ENCODE measurements around the gene HGS. TPM values are rescaled to one million over a fixed set of nuclear protein-coding genes. Genes with fewer than 3 reads are reported as not detected.

HGS gene
- total and polyA plus RNA-seq, 2 of the 13 experiments (the other 11 are each of a cell fraction or from before 2014, with no cell fraction given): 73.3 to 78.1 TPM

GRCh38 chr17:81735264-81736102, 51.7 kb downstream of the HGS start (continued):
- TF ChIP-seq, protein P1, sequence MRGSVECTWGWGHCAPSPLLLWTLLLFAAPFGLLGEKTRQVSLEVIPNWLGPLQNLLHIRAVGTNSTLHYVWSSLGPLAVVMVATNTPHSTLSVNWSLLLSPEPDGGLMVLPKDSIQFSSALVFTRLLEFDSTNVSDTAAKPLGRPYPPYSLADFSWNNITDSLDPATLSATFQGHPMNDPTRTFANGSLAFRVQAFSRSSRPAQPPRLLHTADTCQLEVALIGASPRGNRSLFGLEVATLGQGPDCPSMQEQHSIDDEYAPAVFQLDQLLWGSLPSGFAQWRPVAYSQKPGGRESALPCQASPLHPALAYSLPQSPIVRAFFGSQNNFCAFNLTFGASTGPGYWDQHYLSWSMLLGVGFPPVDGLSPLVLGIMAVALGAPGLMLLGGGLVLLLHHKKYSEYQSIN (CRISPR knock-in tag; IDR thresholded peaks at IDR 0.05; ENCODE audit: borderline replicate concordance): no peak
- no peak for TF ChIP-seq KMT2A (CRISPR knock-in tag; IDR thresholded peaks at IDR 0.05)
- no peak for TF ChIP-seq ZBTB7B (CRISPR knock-in tag; IDR thresholded peaks at IDR 0.05)
- TF ChIP-seq ZSCAN25 (CRISPR knock-in tag; IDR thresholded peaks at IDR 0.05): no peak
- TF ChIP-seq ZNF569 (CRISPR knock-in tag; IDR thresholded peaks at IDR 0.05; ENCODE audit: borderline replicate concordance): no peak
- 0 out of 2 replicates have a peak, but pooled peaks have one; percentile 52 for TF ChIP-seq HOXD1 (CRISPR knock-in tag; IDR thresholded peaks at IDR 0.05)
- TF ChIP-seq ZNF383 (CRISPR knock-in tag; IDR thresholded peaks at IDR 0.05; ENCODE audit: borderline replicate concordance): no peak
- TF ChIP-seq, protein P2, sequence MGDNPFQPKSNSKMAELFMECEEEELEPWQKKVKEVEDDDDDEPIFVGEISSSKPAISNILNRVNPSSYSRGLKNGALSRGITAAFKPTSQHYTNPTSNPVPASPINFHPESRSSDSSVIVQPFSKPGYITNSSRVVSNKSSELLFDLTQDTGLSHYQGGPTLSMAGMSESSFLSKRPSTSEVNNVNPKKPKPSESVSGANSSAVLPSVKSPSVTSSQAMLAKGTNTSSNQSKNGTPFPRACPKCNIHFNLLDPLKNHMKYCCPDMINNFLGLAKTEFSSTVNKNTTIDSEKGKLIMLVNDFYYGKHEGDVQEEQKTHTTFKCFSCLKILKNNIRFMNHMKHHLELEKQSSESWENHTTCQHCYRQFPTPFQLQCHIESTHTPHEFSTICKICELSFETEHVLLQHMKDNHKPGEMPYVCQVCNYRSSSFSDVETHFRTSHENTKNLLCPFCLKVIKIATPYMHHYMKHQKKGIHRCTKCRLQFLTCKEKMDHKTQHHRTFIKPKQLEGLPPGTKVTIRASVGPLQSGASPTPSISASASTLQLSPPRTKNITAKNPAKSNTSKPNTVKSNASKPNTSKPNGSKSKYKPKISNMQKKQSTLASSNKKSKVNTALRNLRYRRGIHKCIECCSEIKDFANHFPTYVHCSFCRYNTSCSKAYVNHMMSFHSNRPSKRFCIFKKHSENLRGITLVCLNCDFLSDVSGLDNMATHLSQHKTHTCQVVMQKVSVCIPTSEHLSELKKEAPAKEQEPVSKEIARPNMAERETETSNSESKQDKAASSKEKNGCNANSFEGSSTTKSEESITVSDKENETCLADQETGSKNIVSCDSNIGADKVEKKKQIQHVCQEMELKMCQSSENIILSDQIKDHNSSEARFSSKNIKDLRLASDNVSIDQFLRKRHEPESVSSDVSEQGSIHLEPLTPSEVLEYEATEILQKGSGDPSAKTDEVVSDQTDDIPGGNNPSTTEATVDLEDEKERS (CRISPR knock-in tag; IDR thresholded peaks at IDR 0.05): 0 out of 2 replicates have a peak, but pooled peaks have one; percentile 14
- no peak for TF ChIP-seq MIER3 (CRISPR knock-in tag; IDR thresholded peaks at IDR 0.05; ENCODE audit: borderline replicate concordance)
- TF ChIP-seq SRSF9 (IDR thresholded peaks at IDR 0.05; ENCODE audit: borderline replicate concordance, insufficient read depth, low read depth, low read length, poor library complexity, severe bottlenecking): no peak
- TF ChIP-seq SP4 (CRISPR knock-in tag; IDR thresholded peaks at IDR 0.05): no peak
- no peak for TF ChIP-seq ZNF296 (CRISPR knock-in tag; conservative IDR thresholded peaks at IDR 0.05)
- TF ChIP-seq, protein P3, sequence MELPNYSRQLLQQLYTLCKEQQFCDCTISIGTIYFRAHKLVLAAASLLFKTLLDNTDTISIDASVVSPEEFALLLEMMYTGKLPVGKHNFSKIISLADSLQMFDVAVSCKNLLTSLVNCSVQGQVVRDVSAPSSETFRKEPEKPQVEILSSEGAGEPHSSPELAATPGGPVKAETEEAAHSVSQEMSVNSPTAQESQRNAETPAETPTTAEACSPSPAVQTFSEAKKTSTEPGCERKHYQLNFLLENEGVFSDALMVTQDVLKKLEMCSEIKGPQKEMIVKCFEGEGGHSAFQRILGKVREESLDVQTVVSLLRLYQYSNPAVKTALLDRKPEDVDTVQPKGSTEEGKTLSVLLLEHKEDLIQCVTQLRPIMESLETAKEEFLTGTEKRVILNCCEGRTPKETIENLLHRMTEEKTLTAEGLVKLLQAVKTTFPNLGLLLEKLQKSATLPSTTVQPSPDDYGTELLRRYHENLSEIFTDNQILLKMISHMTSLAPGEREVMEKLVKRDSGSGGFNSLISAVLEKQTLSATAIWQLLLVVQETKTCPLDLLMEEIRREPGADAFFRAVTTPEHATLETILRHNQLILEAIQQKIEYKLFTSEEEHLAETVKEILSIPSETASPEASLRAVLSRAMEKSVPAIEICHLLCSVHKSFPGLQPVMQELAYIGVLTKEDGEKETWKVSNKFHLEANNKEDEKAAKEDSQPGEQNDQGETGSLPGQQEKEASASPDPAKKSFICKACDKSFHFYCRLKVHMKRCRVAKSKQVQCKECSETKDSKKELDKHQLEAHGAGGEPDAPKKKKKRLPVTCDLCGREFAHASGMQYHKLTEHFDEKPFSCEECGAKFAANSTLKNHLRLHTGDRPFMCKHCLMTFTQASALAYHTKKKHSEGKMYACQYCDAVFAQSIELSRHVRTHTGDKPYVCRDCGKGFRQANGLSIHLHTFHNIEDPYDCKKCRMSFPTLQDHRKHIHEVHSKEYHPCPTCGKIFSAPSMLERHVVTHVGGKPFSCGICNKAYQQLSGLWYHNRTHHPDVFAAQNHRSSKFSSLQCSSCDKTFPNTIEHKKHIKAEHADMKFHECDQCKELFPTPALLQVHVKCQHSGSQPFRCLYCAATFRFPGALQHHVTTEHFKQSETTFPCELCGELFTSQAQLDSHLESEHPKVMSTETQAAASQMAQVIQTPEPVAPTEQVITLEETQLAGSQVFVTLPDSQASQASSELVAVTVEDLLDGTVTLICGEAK (IDR thresholded peaks at IDR 0.05): no peak
- TF ChIP-seq, protein P3 (CRISPR knock-in tag; IDR thresholded peaks at IDR 0.05): 0 out of 2 replicates have a peak, but pooled peaks have one; percentile 27
- TF ChIP-seq ZNF232 (CRISPR knock-in tag; IDR thresholded peaks at IDR 0.05; ENCODE audit: borderline replicate concordance): 0 out of 2 replicates have a peak, but pooled peaks have one; percentile 32
- no peak for TF ChIP-seq CHD2 (IDR thresholded peaks at IDR 0.05; ENCODE audit: low read depth, low read length)
